Measurements from ENCODE around the gene STIM2.
A peak's percentile ranks its signal among the peaks of the same experiment; 100 is the strongest.
"Not testable (repeated sequence)": the region's sequence is repeated elsewhere in the genome, so short reads cannot be mapped to it uniquely, and the experiment has no call there.

The STIM2 gene

GRCh38 chr4:26964512-26964911 lies 103.9 kb downstream of the STIM2 start:
- WGBS (ENCODE audit: insufficient coverage) = no CpG with 5 or more reads among the region's 1 CpG
- ChIA-PET CTCF (no interaction called here), POLR2A (no interaction called here)
- Histone ChIP-seq H3K27me3 (replicated peaks in 2 of 5; ENCODE audit: control insufficient read depth in 4 of 5, insufficient read depth in 5 of 5, low read length in 4 of 5) (no peaks in the 10 kb centered on the region), H3K27ac (ENCODE audit: insufficient read depth in 1 of 2, low read depth in 1 of 2, low read length in 2 of 2, poor library complexity in 1 of 2, severe bottlenecking in 2 of 2) (no peak overlapping the region), H3K4me1 (ENCODE audit: control extremely low read depth in 1 of 4, control insufficient read depth in 4 of 4, insufficient read depth in 4 of 4, low read length in 3 of 4) (peaks cover 0 to 2% (median 0%) of the 10 kb centered on the region in 4 experiments), H3K9me3 (ENCODE audit: control extremely low read depth in 1 of 5, control insufficient read depth in 4 of 5, insufficient read depth in 2 of 5, low read depth in 1 of 5, low read length in 4 of 5) (no peaks in the 10 kb centered on the region), H3K36me3 (ENCODE audit: control insufficient read depth in 4 of 4, insufficient read depth in 4 of 4, low read length in 3 of 4) (peaks cover 0 to 3% (median 0%) of the 10 kb centered on the region in 4 experiments), H3K4me3 (ENCODE audit: control insufficient read depth in 1 of 7, extremely low read depth in 1 of 7, insufficient read depth in 4 of 7, low read depth in 2 of 7, low read length in 6 of 7) (no peak overlapping the region)
- DNase-seq = no peak

- CTCF ChIA-PET = no interaction called here
These were observed 104.4 kb downstream of the STIM2 start for GRCh38 chr4:26964994-26965393.

GRCh38 chr4:26975464-26976181 lies 115.0 kb downstream of the STIM2 start:
- not testable (repeated sequence) for H3K27ac ChIP-seq (ENCODE audit: insufficient read depth in 1 of 2, low read depth in 1 of 2, low read length in 2 of 2, poor library complexity in 1 of 2, severe bottlenecking in 2 of 2); DNase-seq; H3K4me1 ChIP-seq (ENCODE audit: control extremely low read depth in 1 of 4, control insufficient read depth in 4 of 4, insufficient read depth in 4 of 4, low read length in 3 of 4); H3K27me3 ChIP-seq (replicated peaks in 2 of 5; ENCODE audit: control insufficient read depth in 4 of 5, insufficient read depth in 5 of 5, low read length in 4 of 5); H3K4me3 ChIP-seq (ENCODE audit: control insufficient read depth in 1 of 7, extremely low read depth in 1 of 7, insufficient read depth in 4 of 7, low read depth in 2 of 7, low read length in 6 of 7); H3K9me3 ChIP-seq (ENCODE audit: control extremely low read depth in 1 of 5, control insufficient read depth in 4 of 5, insufficient read depth in 2 of 5, low read depth in 1 of 5, low read length in 4 of 5); H3K36me3 ChIP-seq (ENCODE audit: control insufficient read depth in 4 of 4, insufficient read depth in 4 of 4, low read length in 3 of 4)
- WGBS (ENCODE audit: insufficient coverage) = 90% methylated on average over 12 of the region's 12 CpGs
- CTCF ChIA-PET = interaction anchor here (1.1 kb wide), 1 partner anchor 9 kb away, joined by 3 read pairs; no protein-coding TSS in a partner anchor
- POLR2A ChIA-PET = interaction anchor here (0.7 kb wide), 1 partner anchor 53 kb away, joined by 3 read pairs; no protein-coding TSS in a partner anchor

More at GRCh38 chr4:26964994-26965393, 104.4 kb downstream of the STIM2 start:
- no peak overlapping the region for H3K27ac ChIP-seq (ENCODE audit: insufficient read depth in 1 of 2, low read depth in 1 of 2, low read length in 2 of 2, poor library complexity in 1 of 2, severe bottlenecking in 2 of 2)
- no peaks in the 10 kb centered on the region for H3K27me3 ChIP-seq (replicated peaks in 2 of 5; ENCODE audit: control insufficient read depth in 4 of 5, insufficient read depth in 5 of 5, low read length in 4 of 5)
- WGBS (ENCODE audit: insufficient coverage) = no CpG with 5 or more reads among the region's 1 CpG
- POLR2A ChIA-PET = no interaction called here
- H3K9me3 ChIP-seq (ENCODE audit: control extremely low read depth in 1 of 5, control insufficient read depth in 4 of 5, insufficient read depth in 2 of 5, low read depth in 1 of 5, low read length in 4 of 5) = no peaks in the 10 kb centered on the region
- H3K4me1 ChIP-seq (ENCODE audit: control extremely low read depth in 1 of 4, control insufficient read depth in 4 of 4, insufficient read depth in 4 of 4, low read length in 3 of 4) = peaks cover 0 to under 1% (median 0%) of the 10 kb centered on the region in 4 experiments
- H3K4me3 ChIP-seq (ENCODE audit: control insufficient read depth in 1 of 7, extremely low read depth in 1 of 7, insufficient read depth in 4 of 7, low read depth in 2 of 7, low read length in 6 of 7) = no peak overlapping the region
- DNase-seq = no peak
- peaks cover 0 to 3% (median 0%) of the 10 kb centered on the region in 4 experiments for H3K36me3 ChIP-seq (ENCODE audit: control insufficient read depth in 4 of 4, insufficient read depth in 4 of 4, low read length in 3 of 4)

DNA sequence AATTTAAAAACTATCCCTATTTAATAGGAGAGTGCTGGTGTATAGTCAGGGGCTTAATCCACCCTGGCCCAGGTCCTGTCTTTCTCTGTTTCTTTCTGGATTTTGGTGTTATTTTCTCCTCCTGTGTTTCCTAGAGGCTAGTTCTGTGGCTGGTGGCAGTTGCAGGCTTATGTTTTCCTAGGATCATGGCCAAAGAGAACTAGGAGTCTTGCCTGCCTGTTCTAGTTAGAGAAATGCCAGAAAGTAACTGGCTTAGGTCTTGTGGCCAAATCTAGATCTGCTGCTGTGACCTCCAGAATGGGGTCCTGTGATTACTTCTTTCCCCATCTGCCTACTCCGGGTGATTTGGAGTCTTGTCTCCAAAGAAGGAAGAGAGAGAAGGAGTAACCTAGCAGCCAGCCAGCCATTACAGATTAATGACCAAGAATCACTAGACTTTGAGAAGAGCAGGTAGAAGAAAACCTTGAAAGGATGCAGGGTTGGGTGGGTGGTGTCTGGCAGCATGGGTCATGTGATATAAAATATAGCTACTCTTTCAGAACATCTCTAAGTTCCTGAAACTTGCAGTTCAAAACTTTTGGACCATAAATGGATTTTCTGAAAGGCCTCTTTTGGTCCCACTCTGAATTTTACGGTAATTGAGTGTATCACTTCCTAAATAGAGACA lies 117.9 kb downstream of the STIM2 start:
- peaks cover 0 to 3% (median 0%) of the 10 kb centered on the region in 4 experiments for H3K4me1 ChIP-seq (ENCODE audit: control extremely low read depth in 1 of 4, control insufficient read depth in 4 of 4, insufficient read depth in 4 of 4, low read length in 3 of 4)
- no peak for DNase-seq
- CTCF ChIA-PET = no interaction called here
- no peaks in the 10 kb centered on the region for H3K36me3 ChIP-seq (ENCODE audit: control insufficient read depth in 4 of 4, insufficient read depth in 4 of 4, low read length in 3 of 4)
- no peak overlapping the region for H3K4me3 ChIP-seq (ENCODE audit: control insufficient read depth in 1 of 7, extremely low read depth in 1 of 7, insufficient read depth in 4 of 7, low read depth in 2 of 7, low read length in 6 of 7)
- H3K27ac ChIP-seq (ENCODE audit: insufficient read depth in 1 of 2, low read depth in 1 of 2, low read length in 2 of 2, poor library complexity in 1 of 2, severe bottlenecking in 2 of 2) = no peak overlapping the region
- H3K9me3 ChIP-seq (ENCODE audit: control extremely low read depth in 1 of 5, control insufficient read depth in 4 of 5, insufficient read depth in 2 of 5, low read depth in 1 of 5, low read length in 4 of 5) = peaks cover 0 to 4% (median 0%) of the 10 kb centered on the region in 5 experiments
- POLR2A ChIA-PET = no interaction called here
- WGBS (ENCODE audit: insufficient coverage) = no CpG with 5 or more reads among the region's 2 CpGs
- H3K27me3 ChIP-seq (replicated peaks in 2 of 5; ENCODE audit: control insufficient read depth in 4 of 5, insufficient read depth in 5 of 5, low read length in 4 of 5) = no peaks in the 10 kb centered on the region

DNA sequence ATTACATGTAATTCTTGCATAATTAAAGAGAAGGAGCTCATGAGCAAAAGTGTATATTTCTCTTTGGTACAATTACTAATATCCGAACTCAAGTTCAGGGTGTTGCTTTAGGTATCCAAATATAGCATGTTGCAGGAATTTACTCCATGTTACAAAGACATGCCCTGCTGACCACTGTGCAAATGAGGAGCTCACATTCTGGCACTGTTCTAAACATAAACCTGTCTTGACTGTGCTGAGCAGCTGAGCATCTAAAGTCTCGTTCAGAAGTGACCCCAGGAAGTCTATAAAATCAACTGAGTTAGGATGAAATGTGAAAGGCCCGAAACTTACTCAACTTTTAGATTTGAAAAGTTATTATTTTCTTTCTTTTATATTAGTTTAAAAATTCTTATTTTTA lies 124.3 kb downstream of the STIM2 start:
- DNase-seq = no peak
- Histone ChIP-seq H3K36me3 (ENCODE audit: control insufficient read depth in 4 of 4, insufficient read depth in 4 of 4, low read length in 3 of 4) (no peaks in the 10 kb centered on the region), H3K27ac (ENCODE audit: insufficient read depth in 1 of 2, low read depth in 1 of 2, low read length in 2 of 2, poor library complexity in 1 of 2, severe bottlenecking in 2 of 2) (no peak overlapping the region), H3K9me3 (ENCODE audit: control extremely low read depth in 1 of 5, control insufficient read depth in 4 of 5, insufficient read depth in 2 of 5, low read depth in 1 of 5, low read length in 4 of 5) (no peaks in the 10 kb centered on the region), H3K27me3 (replicated peaks in 2 of 5; ENCODE audit: control insufficient read depth in 4 of 5, insufficient read depth in 5 of 5, low read length in 4 of 5) (no peaks in the 10 kb centered on the region), H3K4me3 (ENCODE audit: control insufficient read depth in 1 of 7, extremely low read depth in 1 of 7, insufficient read depth in 4 of 7, low read depth in 2 of 7, low read length in 6 of 7) (no peak overlapping the region), H3K4me1 (ENCODE audit: control extremely low read depth in 1 of 4, control insufficient read depth in 4 of 4, insufficient read depth in 4 of 4, low read length in 3 of 4) (peaks cover 2 to 19% (median 5%) of the 10 kb centered on the region in 4 experiments)
- WGBS (ENCODE audit: insufficient coverage) = 100% methylated on average over 2 of the region's 3 CpGs
- POLR2A ChIA-PET = no interaction called here
- CTCF ChIA-PET = interaction anchor here (1.1 kb wide), 1 partner anchor 8 kb away, joined by 3 read pairs; no protein-coding TSS in a partner anchor

DNA sequence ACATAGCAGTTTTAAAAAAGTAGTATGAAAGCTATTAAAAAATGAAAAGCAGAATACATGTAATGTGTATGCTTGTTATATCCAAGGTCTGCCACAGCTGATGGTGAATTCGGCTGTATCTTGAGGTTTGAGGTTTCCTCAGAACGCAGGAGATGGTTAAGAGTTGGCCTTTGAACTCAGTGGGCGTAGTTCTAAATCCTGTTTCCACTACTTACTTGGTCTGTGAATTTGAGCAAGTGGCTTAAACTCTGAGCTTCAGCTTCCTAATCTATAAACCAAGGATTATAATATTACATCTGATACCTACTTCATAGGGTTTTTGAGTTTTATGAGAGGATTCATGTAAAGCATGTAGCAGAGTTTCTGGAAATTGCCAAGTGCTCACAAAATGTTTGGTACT lies 125.2 kb downstream of the STIM2 start:
- H3K27ac ChIP-seq (ENCODE audit: insufficient read depth in 1 of 2, low read depth in 1 of 2, low read length in 2 of 2, poor library complexity in 1 of 2, severe bottlenecking in 2 of 2) = no peak overlapping the region
- ChIA-PET POLR2A (no interaction called here), CTCF (interaction anchor here (1.1 kb wide), 1 partner anchor 9 kb away, joined by 3 read pairs; no protein-coding TSS in a partner anchor)
- H3K4me1 ChIP-seq (ENCODE audit: control extremely low read depth in 1 of 4, control insufficient read depth in 4 of 4, insufficient read depth in 4 of 4, low read length in 3 of 4) = peaks cover 2 to 19% (median 5%) of the 10 kb centered on the region in 4 experiments
- H3K27me3 ChIP-seq (replicated peaks in 2 of 5; ENCODE audit: control insufficient read depth in 4 of 5, insufficient read depth in 5 of 5, low read length in 4 of 5) = no peaks in the 10 kb centered on the region
- peaks cover 0 to 3% (median 0%) of the 10 kb centered on the region in 5 experiments for H3K9me3 ChIP-seq (ENCODE audit: control extremely low read depth in 1 of 5, control insufficient read depth in 4 of 5, insufficient read depth in 2 of 5, low read depth in 1 of 5, low read length in 4 of 5)
- H3K36me3 ChIP-seq (ENCODE audit: control insufficient read depth in 4 of 4, insufficient read depth in 4 of 4, low read length in 3 of 4) = no peaks in the 10 kb centered on the region
- H3K4me3 ChIP-seq (ENCODE audit: control insufficient read depth in 1 of 7, extremely low read depth in 1 of 7, insufficient read depth in 4 of 7, low read depth in 2 of 7, low read length in 6 of 7) = no peak overlapping the region
- no CpG with 5 or more reads among the region's 3 CpGs for WGBS (ENCODE audit: insufficient coverage)
- DNase-seq = peak; percentile 29 to 76 (median 71)

DNA sequence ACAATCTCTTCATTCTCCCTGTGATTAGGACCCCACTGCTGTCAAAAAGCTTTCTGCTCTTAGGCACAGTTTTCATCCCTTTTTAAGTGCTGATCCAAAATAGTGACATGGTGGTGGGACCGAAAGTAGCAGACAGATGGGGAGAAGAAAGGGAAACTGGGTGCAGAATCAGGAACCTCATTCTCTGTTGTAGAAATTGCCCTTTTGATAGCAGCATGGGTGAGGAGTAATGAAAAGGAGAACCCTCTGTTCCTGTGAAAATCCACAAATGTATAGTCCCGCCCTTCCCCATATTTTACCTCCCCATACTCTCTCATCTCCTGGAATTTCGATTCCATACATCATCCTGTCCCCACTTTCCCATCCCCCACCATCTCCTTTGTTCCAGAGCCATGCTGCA lies 126.5 kb downstream of the STIM2 start:
- no peaks in the 10 kb centered on the region for H3K27me3 ChIP-seq (replicated peaks in 2 of 5; ENCODE audit: control insufficient read depth in 4 of 5, insufficient read depth in 5 of 5, low read length in 4 of 5)
- 96% methylated on average over 3 of the region's 3 CpGs for WGBS (ENCODE audit: insufficient coverage)
- peaks cover 0 to 3% (median 0%) of the 10 kb centered on the region in 5 experiments for H3K9me3 ChIP-seq (ENCODE audit: control extremely low read depth in 1 of 5, control insufficient read depth in 4 of 5, insufficient read depth in 2 of 5, low read depth in 1 of 5, low read length in 4 of 5)
- POLR2A ChIA-PET = no interaction called here
- DNase-seq = peak in 1 of 3 donors; percentile 7
- H3K4me1 ChIP-seq (ENCODE audit: control extremely low read depth in 1 of 4, control insufficient read depth in 4 of 4, insufficient read depth in 4 of 4, low read length in 3 of 4) = peaks cover 2 to 23% (median 6%) of the 10 kb centered on the region in 4 experiments
- H3K36me3 ChIP-seq (ENCODE audit: control insufficient read depth in 4 of 4, insufficient read depth in 4 of 4, low read length in 3 of 4) = no peaks in the 10 kb centered on the region
- no peak overlapping the region for H3K4me3 ChIP-seq (ENCODE audit: control insufficient read depth in 1 of 7, extremely low read depth in 1 of 7, insufficient read depth in 4 of 7, low read depth in 2 of 7, low read length in 6 of 7)
- CTCF ChIA-PET = interaction anchor here (0.7 to 0.8 kb wide), 3 partner anchors 126 to 588 kb away, joined by 3 read pairs; partner anchors contain the start of gene STIM2
- no peak overlapping the region for H3K27ac ChIP-seq (ENCODE audit: insufficient read depth in 1 of 2, low read depth in 1 of 2, low read length in 2 of 2, poor library complexity in 1 of 2, severe bottlenecking in 2 of 2)

Data from common myeloid progenitor, CD34-positive (primary cell).